ENCODE results near the gene FNDC3B. TPM values are rescaled to one million over a fixed set of nuclear protein-coding genes. Genes with fewer than 3 reads are reported as not detected.

The FNDC3B gene
- total and polyA plus RNA-seq, 2 of the 8 experiments (the other 6 are each of a cell fraction or from before 2014, with no cell fraction given), result 14.1 to 44.4 TPM

DNA sequence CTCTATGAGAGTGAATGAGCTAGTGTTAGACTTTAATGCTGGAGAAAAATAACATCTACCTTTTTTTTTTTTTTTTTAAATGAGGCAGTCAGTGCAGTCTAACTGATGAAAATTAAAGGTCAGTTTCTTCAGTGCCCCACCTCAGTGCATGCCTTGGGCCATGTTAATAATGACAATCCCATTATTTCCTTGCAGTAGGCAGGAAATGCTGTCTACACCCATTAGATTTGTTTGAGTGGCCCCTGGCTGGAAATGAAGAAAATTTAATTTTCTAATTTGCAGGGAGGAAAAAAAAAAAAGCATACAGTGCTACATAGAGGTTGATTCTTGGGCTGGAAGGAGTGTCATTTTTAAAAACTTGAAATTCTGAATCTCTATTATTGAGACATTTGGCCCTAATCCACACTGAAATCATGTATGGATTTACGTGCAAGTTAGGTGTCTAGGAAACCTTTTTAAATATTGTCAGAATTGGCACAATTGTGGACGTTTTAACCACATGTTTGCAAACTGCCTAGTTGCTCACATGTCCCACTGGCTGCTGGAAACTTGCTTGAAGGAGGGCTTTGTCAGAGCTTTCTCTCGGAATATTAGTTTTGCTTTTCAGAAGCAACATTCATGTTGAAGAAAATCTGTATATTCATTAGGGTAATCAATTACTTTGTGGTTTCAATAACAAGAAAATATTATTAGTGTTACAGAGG is 18.4 kb downstream of the FNDC3B start (continued):
- TF ChIP-seq, protein P1, sequence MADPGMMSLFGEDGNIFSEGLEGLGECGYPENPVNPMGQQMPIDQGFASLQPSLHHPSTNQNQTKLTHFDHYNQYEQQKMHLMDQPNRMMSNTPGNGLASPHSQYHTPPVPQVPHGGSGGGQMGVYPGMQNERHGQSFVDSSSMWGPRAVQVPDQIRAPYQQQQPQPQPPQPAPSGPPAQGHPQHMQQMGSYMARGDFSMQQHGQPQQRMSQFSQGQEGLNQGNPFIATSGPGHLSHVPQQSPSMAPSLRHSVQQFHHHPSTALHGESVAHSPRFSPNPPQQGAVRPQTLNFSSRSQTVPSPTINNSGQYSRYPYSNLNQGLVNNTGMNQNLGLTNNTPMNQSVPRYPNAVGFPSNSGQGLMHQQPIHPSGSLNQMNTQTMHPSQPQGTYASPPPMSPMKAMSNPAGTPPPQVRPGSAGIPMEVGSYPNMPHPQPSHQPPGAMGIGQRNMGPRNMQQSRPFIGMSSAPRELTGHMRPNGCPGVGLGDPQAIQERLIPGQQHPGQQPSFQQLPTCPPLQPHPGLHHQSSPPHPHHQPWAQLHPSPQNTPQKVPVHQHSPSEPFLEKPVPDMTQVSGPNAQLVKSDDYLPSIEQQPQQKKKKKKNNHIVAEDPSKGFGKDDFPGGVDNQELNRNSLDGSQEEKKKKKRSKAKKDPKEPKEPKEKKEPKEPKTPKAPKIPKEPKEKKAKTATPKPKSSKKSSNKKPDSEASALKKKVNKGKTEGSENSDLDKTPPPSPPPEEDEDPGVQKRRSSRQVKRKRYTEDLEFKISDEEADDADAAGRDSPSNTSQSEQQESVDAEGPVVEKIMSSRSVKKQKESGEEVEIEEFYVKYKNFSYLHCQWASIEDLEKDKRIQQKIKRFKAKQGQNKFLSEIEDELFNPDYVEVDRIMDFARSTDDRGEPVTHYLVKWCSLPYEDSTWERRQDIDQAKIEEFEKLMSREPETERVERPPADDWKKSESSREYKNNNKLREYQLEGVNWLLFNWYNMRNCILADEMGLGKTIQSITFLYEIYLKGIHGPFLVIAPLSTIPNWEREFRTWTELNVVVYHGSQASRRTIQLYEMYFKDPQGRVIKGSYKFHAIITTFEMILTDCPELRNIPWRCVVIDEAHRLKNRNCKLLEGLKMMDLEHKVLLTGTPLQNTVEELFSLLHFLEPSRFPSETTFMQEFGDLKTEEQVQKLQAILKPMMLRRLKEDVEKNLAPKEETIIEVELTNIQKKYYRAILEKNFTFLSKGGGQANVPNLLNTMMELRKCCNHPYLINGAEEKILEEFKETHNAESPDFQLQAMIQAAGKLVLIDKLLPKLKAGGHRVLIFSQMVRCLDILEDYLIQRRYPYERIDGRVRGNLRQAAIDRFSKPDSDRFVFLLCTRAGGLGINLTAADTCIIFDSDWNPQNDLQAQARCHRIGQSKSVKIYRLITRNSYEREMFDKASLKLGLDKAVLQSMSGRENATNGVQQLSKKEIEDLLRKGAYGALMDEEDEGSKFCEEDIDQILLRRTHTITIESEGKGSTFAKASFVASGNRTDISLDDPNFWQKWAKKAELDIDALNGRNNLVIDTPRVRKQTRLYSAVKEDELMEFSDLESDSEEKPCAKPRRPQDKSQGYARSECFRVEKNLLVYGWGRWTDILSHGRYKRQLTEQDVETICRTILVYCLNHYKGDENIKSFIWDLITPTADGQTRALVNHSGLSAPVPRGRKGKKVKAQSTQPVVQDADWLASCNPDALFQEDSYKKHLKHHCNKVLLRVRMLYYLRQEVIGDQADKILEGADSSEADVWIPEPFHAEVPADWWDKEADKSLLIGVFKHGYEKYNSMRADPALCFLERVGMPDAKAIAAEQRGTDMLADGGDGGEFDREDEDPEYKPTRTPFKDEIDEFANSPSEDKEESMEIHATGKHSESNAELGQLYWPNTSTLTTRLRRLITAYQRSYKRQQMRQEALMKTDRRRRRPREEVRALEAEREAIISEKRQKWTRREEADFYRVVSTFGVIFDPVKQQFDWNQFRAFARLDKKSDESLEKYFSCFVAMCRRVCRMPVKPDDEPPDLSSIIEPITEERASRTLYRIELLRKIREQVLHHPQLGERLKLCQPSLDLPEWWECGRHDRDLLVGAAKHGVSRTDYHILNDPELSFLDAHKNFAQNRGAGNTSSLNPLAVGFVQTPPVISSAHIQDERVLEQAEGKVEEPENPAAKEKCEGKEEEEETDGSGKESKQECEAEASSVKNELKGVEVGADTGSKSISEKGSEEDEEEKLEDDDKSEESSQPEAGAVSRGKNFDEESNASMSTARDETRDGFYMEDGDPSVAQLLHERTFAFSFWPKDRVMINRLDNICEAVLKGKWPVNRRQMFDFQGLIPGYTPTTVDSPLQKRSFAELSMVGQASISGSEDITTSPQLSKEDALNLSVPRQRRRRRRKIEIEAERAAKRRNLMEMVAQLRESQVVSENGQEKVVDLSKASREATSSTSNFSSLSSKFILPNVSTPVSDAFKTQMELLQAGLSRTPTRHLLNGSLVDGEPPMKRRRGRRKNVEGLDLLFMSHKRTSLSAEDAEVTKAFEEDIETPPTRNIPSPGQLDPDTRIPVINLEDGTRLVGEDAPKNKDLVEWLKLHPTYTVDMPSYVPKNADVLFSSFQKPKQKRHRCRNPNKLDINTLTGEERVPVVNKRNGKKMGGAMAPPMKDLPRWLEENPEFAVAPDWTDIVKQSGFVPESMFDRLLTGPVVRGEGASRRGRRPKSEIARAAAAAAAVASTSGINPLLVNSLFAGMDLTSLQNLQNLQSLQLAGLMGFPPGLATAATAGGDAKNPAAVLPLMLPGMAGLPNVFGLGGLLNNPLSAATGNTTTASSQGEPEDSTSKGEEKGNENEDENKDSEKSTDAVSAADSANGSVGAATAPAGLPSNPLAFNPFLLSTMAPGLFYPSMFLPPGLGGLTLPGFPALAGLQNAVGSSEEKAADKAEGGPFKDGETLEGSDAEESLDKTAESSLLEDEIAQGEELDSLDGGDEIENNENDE (IDR thresholded peaks at IDR 0.05; ENCODE audit: insufficient replicate concordance, low read length), result no peak
- TF ChIP-seq, protein P2, sequence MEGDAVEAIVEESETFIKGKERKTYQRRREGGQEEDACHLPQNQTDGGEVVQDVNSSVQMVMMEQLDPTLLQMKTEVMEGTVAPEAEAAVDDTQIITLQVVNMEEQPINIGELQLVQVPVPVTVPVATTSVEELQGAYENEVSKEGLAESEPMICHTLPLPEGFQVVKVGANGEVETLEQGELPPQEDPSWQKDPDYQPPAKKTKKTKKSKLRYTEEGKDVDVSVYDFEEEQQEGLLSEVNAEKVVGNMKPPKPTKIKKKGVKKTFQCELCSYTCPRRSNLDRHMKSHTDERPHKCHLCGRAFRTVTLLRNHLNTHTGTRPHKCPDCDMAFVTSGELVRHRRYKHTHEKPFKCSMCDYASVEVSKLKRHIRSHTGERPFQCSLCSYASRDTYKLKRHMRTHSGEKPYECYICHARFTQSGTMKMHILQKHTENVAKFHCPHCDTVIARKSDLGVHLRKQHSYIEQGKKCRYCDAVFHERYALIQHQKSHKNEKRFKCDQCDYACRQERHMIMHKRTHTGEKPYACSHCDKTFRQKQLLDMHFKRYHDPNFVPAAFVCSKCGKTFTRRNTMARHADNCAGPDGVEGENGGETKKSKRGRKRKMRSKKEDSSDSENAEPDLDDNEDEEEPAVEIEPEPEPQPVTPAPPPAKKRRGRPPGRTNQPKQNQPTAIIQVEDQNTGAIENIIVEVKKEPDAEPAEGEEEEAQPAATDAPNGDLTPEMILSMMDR (IDR thresholded peaks at IDR 0.05; ENCODE audit: control extremely low read depth in 1 of 3, insufficient read depth in 1 of 3, low read depth in 1 of 3, low read length in 3 of 3), result no peak
- TF ChIP-seq GABPA (IDR thresholded peaks at IDR 0.05; ENCODE audit: borderline replicate concordance, insufficient read depth, low read length) (no peak), EZH2 (IDR thresholded peaks at IDR 0.05; ENCODE audit: low read depth, low read length, severe bottlenecking) (no peak), SAP30 (IDR thresholded peaks at IDR 0.05; ENCODE audit: insufficient read depth, insufficient replicate concordance, low read length) (no peak)
- TF ChIP-seq, protein P3, sequence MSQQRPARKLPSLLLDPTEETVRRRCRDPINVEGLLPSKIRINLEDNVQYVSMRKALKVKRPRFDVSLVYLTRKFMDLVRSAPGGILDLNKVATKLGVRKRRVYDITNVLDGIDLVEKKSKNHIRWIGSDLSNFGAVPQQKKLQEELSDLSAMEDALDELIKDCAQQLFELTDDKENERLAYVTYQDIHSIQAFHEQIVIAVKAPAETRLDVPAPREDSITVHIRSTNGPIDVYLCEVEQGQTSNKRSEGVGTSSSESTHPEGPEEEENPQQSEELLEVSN (IDR thresholded peaks at IDR 0.05), result no peak
